Measurements from ENCODE around the gene STRN3.
"Not testable (repeated sequence)": the region's sequence is repeated elsewhere in the genome, so short reads cannot be mapped to it uniquely, and the experiment has no call there.

GRCh38 chr14:30933937-30934336, 92.2 kb downstream of the STRN3 start:
- not testable (repeated sequence) for TF ChIP-seq RAD21 (IDR thresholded peaks at IDR 0.05; ENCODE audit: low read length); CTCF (conservative IDR thresholded peaks at IDR 0.05; ENCODE audit: low read depth, low read length); POLR2A (IDR thresholded peaks at IDR 0.05; ENCODE audit: low read depth, low read length); MAFK (IDR thresholded peaks at IDR 0.05; ENCODE audit: low read depth, low read length); ELK1 (IDR thresholded peaks at IDR 0.05; ENCODE audit: borderline replicate concordance, low read depth, low read length); FOS (IDR thresholded peaks at IDR 0.05; ENCODE audit: low read depth, low read length); RFX5 (IDR thresholded peaks at IDR 0.05; ENCODE audit: low read depth, low read length); MXI1 (IDR thresholded peaks at IDR 0.05; ENCODE audit: borderline replicate concordance, low read depth, low read length); RCOR1 (IDR thresholded peaks at IDR 0.05; ENCODE audit: insufficient replicate concordance, low read length); SMC3 (IDR thresholded peaks at IDR 0.05; ENCODE audit: low read depth, low read length); CHD1 (IDR thresholded peaks at IDR 0.05; ENCODE audit: low read depth, low read length); USF2 (IDR thresholded peaks at IDR 0.05; ENCODE audit: low read depth, low read length)

All from IMR-90 (cell line).